Liver (tissue), 3 donors: ENCODE data around the gene AHRR.

Experiments
- GABPA ChIP-seq, 2 donors: IDR thresholded peaks in 1 of 2; conservative IDR thresholded peaks in 1 of 2; 2 replicates each; pipeline ENCODE4 v1.6.1; 2016; ENCODE audit warnings: antibody characterized with exemption in 2 of 2, mild to moderate bottlenecking in 1 of 2, moderate library complexity in 1 of 2
- TAF1 ChIP-seq: conservative IDR thresholded peaks from 2 replicates; pipeline ENCODE4 v1.6.1; 2016; ENCODE audit warnings: antibody characterized with exemption, mild to moderate bottlenecking
- TF ChIP-seq, protein P1 (sequence below): fragments of 150-350 bp; IDR thresholded peaks from 2 replicates; pipeline ENCODE4 v1.5.1; 2017; ENCODE audit warnings: improper control_type of control experiment, low read depth, low read length; ENCODE audit not compliant: missing input control
- donor health status: healthy.
- donor health status: healthy.

DNA sequence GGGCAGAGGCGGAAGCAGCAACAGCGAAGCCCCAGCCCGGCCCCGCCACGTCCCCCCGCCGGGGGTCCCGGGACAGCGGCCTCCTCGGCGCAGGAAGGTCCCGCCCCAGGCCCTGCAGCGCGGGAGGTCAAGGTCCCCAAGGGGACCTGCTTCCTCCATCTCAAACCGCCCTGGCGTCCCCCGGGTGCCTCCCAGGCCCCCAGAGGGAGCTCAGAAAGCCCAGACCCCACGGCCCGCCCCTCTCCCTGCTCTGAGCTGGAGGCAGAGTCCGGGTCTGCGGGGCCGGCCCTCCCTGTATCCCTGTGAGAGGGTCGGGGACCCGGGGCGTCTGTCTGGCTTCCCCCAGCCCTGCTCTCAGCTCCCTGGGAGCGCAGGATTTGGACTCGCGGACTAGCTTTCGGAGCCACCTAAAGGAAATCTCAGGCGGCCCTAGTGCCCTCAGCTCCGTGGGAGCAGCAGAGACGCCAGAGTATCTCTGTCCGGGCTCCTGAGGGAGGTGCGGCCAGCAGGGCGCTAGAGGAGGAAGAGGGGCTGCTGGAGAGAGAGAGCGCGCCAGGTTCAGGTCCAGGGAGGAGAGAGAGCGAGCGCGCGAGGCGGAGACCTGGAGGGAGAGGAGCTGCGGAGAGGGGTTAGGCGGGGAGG is 152.2 kb downstream of the AHRR start:
- no peak for TF ChIP-seq TAF1
- TF ChIP-seq, protein P1, sequence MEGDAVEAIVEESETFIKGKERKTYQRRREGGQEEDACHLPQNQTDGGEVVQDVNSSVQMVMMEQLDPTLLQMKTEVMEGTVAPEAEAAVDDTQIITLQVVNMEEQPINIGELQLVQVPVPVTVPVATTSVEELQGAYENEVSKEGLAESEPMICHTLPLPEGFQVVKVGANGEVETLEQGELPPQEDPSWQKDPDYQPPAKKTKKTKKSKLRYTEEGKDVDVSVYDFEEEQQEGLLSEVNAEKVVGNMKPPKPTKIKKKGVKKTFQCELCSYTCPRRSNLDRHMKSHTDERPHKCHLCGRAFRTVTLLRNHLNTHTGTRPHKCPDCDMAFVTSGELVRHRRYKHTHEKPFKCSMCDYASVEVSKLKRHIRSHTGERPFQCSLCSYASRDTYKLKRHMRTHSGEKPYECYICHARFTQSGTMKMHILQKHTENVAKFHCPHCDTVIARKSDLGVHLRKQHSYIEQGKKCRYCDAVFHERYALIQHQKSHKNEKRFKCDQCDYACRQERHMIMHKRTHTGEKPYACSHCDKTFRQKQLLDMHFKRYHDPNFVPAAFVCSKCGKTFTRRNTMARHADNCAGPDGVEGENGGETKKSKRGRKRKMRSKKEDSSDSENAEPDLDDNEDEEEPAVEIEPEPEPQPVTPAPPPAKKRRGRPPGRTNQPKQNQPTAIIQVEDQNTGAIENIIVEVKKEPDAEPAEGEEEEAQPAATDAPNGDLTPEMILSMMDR: no peak
- TF ChIP-seq GABPA (IDR thresholded peaks at IDR 0.05 in 1 of 2, conservative IDR thresholded peaks at IDR 0.05 in 1 of 2): no peak
